Common myeloid progenitor, CD34-positive (primary cell): Measurements from ENCODE around the gene PLCXD3. TPM values are rescaled to one million over a fixed set of nuclear protein-coding genes. Genes with fewer than 3 reads are reported as not detected.

Source experiments
- CTCF ChIA-PET: fragments of 350-600 bp; sonication (Branson Sonifier 250); formaldehyde crosslinking; loops from one replicate; lab custom pipeline; 2021; ENCODE audit warnings: antibody characterized with exemption; lab: Charles Lee
- POLR2A ChIA-PET: fragments of 350-600 bp; sonication (Branson Sonifier 250); formaldehyde crosslinking; loops from one replicate; lab custom pipeline; 2021; ENCODE audit warnings: antibody characterized with exemption; lab: Charles Lee
- DNase-seq, 3 donors: peaks; one replicate each; pipeline versions ENCODE4 v3.0.0 to v3.0.0-alpha.2; 2013
- H3K27ac ChIP-seq, 2 experiments: 1 replicate in 1 of 2; 2 replicates in 1 of 2; pipeline ENCODE4 v1.7.0; 2013; ENCODE audit warnings: inconsistent platforms in 2 of 2, low read length in 2 of 2, mild to moderate bottlenecking in 2 of 2, low read depth in 1 of 2, moderate library complexity in 1 of 2; ENCODE audit not compliant: severe bottlenecking in 2 of 2, insufficient read depth in 1 of 2, poor library complexity in 1 of 2
- H3K27me3 ChIP-seq, 5 experiments: replicated peaks in 2 of 5; 1 replicate in 3 of 5; 2 replicates in 2 of 5; pipeline versions ENCODE4 v1.6.1 to v1.7.0; 2013; ENCODE audit warnings: low read length in 4 of 5, mild to moderate bottlenecking in 2 of 5, moderate library complexity in 2 of 5, inconsistent platforms in 1 of 5; ENCODE audit not compliant: insufficient read depth in 5 of 5, control insufficient read depth in 4 of 5
- H3K36me3 ChIP-seq, 4 experiments: 1 replicate in 2 of 4; 2 replicates in 2 of 4; pipeline versions ENCODE4 v1.6.1 to v1.7.0; 2013; ENCODE audit warnings: low read length in 3 of 4, control low read depth in 1 of 4, mild to moderate bottlenecking in 1 of 4; ENCODE audit not compliant: control insufficient read depth in 4 of 4, insufficient read depth in 4 of 4
- H3K4me1 ChIP-seq, 4 experiments: 1 replicate in 3 of 4; 2 replicates in 1 of 4; pipeline versions ENCODE4 v1.6.1 to v1.7.1; 2013; ENCODE audit warnings: low read length in 3 of 4, mild to moderate bottlenecking in 3 of 4, control low read depth in 1 of 4, inconsistent platforms in 1 of 4, moderate library complexity in 1 of 4; ENCODE audit not compliant: control insufficient read depth in 4 of 4, insufficient read depth in 4 of 4; ENCODE audit errors: control extremely low read depth in 1 of 4
- H3K4me3 ChIP-seq, 7 experiments: 1 replicate in 4 of 7; 2 replicates in 3 of 7; pipeline versions ENCODE4 v1.5.1 to v1.7.0; 2013; ENCODE audit warnings: mild to moderate bottlenecking in 7 of 7, low read length in 6 of 7, moderate library complexity in 6 of 7, inconsistent platforms in 2 of 7, low read depth in 2 of 7, control low read depth in 1 of 7; ENCODE audit not compliant: insufficient read depth in 4 of 7, control insufficient read depth in 1 of 7; ENCODE audit errors: extremely low read depth in 1 of 7
- H3K9me3 ChIP-seq, 5 experiments: 1 replicate in 4 of 5; 2 replicates in 1 of 5; pipeline versions ENCODE4 v1.6.1 to v1.7.1; 2013; ENCODE audit warnings: low read length in 4 of 5, mild to moderate bottlenecking in 2 of 5, inconsistent platforms in 1 of 5, low read depth in 1 of 5, moderate library complexity in 1 of 5; ENCODE audit not compliant: control insufficient read depth in 4 of 5, insufficient read depth in 2 of 5; ENCODE audit errors: control extremely low read depth in 1 of 5
- WGBS: methylation state at CpG from one replicate; pipeline ENCODE4 v1.1.5; 2013; ENCODE audit not compliant: insufficient coverage; 5-methylcytosine and 5-hydroxymethylcytosine counted together
- polyA plus RNA-seq: library from polyadenylated mRNA; unstranded; fragments of 120-200 nt; gene quantifications from one replicate; pipeline ENCODE4 v1.2.1, GENCODE V29; 2013

Gene PLCXD3, protein sequence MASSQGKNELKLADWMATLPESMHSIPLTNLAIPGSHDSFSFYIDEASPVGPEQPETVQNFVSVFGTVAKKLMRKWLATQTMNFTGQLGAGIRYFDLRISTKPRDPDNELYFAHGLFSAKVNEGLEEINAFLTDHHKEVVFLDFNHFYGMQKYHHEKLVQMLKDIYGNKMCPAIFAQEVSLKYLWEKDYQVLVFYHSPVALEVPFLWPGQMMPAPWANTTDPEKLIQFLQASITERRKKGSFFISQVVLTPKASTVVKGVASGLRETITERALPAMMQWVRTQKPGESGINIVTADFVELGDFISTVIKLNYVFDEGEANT
- polyA plus RNA-seq = not detected

- H3K9me3 ChIP-seq = peaks cover 0 to 2% (median 0%) of the 10 kb centered on the region in 5 experiments
- POLR2A ChIA-PET = no interaction called here
- DNase-seq = no peak
- peaks cover 7 to 41% (median 21%) of the 10 kb centered on the region in 5 experiments for H3K27me3 ChIP-seq
- CTCF ChIA-PET = no interaction called here
- H3K36me3 ChIP-seq = no peaks in the 10 kb centered on the region
- no peak within 1 kb of the TSS for H3K27ac ChIP-seq
- H3K4me3 ChIP-seq = peak within 1 kb of the TSS in 1 of 7 experiments; percentile 5
- H3K4me1 ChIP-seq = peaks cover 0 to 2% (median 0%) of the 10 kb centered on the region in 4 experiments
- 4% methylated on average over 37 of the region's 41 CpGs for WGBS
These were observed at the start of gene PLCXD3 for GRCh38 chr5:41510176-41510831. TSS of gene PLCXD3 (minus strand) at chr5:41510601. CDS start at chr5:41510526, 75 bp downstream.

DNA sequence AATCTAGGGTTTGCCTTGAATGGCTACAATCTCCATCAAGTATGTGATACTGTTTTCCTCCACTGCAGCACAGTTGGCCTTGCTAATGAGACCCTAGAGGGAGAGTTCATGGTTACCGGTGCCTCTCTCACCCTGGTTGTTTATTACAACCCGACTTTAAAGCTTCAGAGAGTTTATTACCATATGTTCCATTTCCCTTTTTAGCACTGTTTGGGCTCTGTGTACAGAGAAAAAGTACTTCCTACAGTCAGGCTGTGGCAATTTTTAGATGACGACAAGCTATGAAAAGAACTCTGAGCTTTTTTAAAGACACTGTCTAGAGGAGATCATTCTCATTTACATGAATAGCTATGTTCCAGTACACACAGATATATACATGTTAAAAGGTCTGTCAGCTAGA lies 48.8 kb upstream of the PLCXD3 start:
- no peak for DNase-seq
- CTCF ChIA-PET = no interaction called here
- Histone ChIP-seq H3K36me3 (no peaks in the 10 kb centered on the region), H3K27me3 (no peaks in the 10 kb centered on the region), H3K4me1 (no peaks in the 10 kb centered on the region), H3K9me3 (no peaks in the 10 kb centered on the region), H3K27ac (no peak overlapping the region), H3K4me3 (no peak overlapping the region)
- no CpG with 5 or more reads among the region's 3 CpGs for WGBS
- POLR2A ChIA-PET = no interaction called here

DNA sequence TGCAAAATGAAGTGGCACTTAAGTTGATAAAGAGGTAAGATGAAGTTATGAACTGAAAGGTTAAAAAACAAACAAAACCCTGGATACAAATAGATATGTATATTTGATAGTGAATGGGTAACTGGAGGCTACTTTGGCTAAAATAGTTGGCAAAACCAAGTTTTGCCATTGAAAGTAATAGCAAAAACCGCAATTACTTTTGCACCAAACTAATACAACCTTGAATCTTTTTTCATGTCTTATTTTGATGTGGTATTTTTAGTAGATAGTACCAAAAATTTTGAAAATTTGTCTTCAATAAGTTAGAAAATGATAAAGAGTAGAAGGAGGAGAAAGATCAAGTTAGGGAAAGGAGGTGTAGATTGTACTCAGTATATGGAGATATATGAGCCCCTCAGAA lies 47.9 kb upstream of the PLCXD3 start:
- DNase-seq = no peak
- ChIA-PET POLR2A (no interaction called here), CTCF (no interaction called here)
- H3K27me3 ChIP-seq = no peaks in the 10 kb centered on the region
- H3K36me3 ChIP-seq = no peaks in the 10 kb centered on the region
- no peaks in the 10 kb centered on the region for H3K4me1 ChIP-seq
- H3K4me3 ChIP-seq = no peak overlapping the region
- no peaks in the 10 kb centered on the region for H3K9me3 ChIP-seq
- no CpG with 5 or more reads among the region's 1 CpG for WGBS
- H3K27ac ChIP-seq = no peak overlapping the region

- Histone ChIP-seq H3K4me3 (no peak overlapping the region), H3K27ac (no peak overlapping the region), H3K4me1 (no peaks in the 10 kb centered on the region), H3K27me3 (no peaks in the 10 kb centered on the region), H3K9me3 (no peaks in the 10 kb centered on the region), H3K36me3 (no peaks in the 10 kb centered on the region)
- ChIA-PET CTCF (interaction anchor here (0.9 kb wide), 1 partner anchor 18 kb away, joined by 3 read pairs; no protein-coding TSS in a partner anchor), POLR2A (no interaction called here)
- no peak for DNase-seq
- no CpG with 5 or more reads among the region's 1 CpG for WGBS
These were observed 37.6 kb upstream of the PLCXD3 start for GRCh38 chr5:41547991-41548390.

GRCh38 chr5:41542183-41542582 lies 31.8 kb upstream of the PLCXD3 start:
- peaks cover 0 to 3% (median 0%) of the 10 kb centered on the region in 5 experiments for H3K9me3 ChIP-seq
- ChIA-PET CTCF (no interaction called here), POLR2A (no interaction called here)
- H3K4me3 ChIP-seq = no peak overlapping the region
- H3K27ac ChIP-seq = no peak overlapping the region
- no peaks in the 10 kb centered on the region for H3K36me3 ChIP-seq
- no peaks in the 10 kb centered on the region for H3K4me1 ChIP-seq
- DNase-seq = no peak
- no peaks in the 10 kb centered on the region for H3K27me3 ChIP-seq

GRCh38 chr5:41539454-41539853 lies 29.1 kb upstream of the PLCXD3 start:
- Histone ChIP-seq H3K27me3 (no peaks in the 10 kb centered on the region), H3K4me3 (no peak overlapping the region), H3K9me3 (peaks cover 0 to 3% (median 0%) of the 10 kb centered on the region in 5 experiments), H3K4me1 (no peaks in the 10 kb centered on the region), H3K36me3 (no peaks in the 10 kb centered on the region), H3K27ac (no peak overlapping the region)
- ChIA-PET POLR2A (no interaction called here), CTCF (interaction anchor here (0.6 to 1.5 kb wide), 2 partner anchors 16 to 65 kb away, joined by 3 to 4 read pairs; no protein-coding TSS in a partner anchor)
- 100% methylated on average over 1 of the region's 2 CpGs for WGBS
- no peak for DNase-seq

DNA sequence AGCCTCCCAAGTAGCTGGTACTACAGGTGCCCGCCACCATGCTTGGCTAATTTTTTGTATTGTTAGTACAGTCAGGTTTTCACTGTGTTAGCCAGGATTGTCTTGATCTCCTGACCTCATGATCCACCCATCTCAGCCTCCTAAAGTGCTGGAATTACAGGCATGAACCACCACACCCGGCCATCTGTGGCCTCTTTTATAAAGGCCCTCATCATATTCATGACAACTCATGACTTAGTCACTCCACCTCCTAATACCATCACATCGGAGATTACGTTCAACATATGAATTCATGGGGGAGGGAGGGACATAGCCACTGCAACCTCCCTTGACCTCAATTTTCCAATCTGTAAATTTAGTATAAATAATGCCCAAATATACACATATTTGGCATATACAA lies 27.2 kb upstream of the PLCXD3 start:
- Histone ChIP-seq H3K27me3 (no peaks in the 10 kb centered on the region), H3K4me1 (no peaks in the 10 kb centered on the region), H3K9me3 (peaks cover 0 to 3% (median 0%) of the 10 kb centered on the region in 5 experiments), H3K27ac (no peak overlapping the region), H3K36me3 (no peaks in the 10 kb centered on the region), H3K4me3 (no peak overlapping the region)
- CTCF ChIA-PET = interaction anchor here (0.6 kb wide), 1 partner anchor 373 kb away, joined by 3 read pairs; no protein-coding TSS in a partner anchor
- no peak for DNase-seq
- WGBS = 91% methylated on average over 1 of the region's 4 CpGs
- POLR2A ChIA-PET = no interaction called here
